CD14-positive monocyte (primary cell): ENCODE measurements around the gene SMURF2. TPM values are rescaled to one million over a fixed set of nuclear protein-coding genes. Genes with fewer than 3 reads are reported as not detected.

Experiments used
- DNase-seq, 3 donors: peaks; one replicate each; pipeline ENCODE4 v3.0.0-alpha.2; 2011 to 2022
- H2AFZ ChIP-seq: 2 replicates; pipeline ENCODE4 v1.6.0; 2012; ENCODE audit warnings: mild to moderate bottlenecking, low read depth, low read length, inconsistent platforms; ENCODE audit not compliant: insufficient read depth, poor library complexity, severe bottlenecking
- H3K27ac ChIP-seq, 2 donors: 1 replicate in 1 of 2; 2 replicates in 1 of 2; pipeline ENCODE4 v1.5.1; 2012 to 2013; ENCODE audit warnings: low read length in 2 of 2, control low read depth in 1 of 2, inconsistent platforms in 1 of 2, low read depth in 1 of 2, mild to moderate bottlenecking in 1 of 2
- H3K27me3 ChIP-seq, 2 donors: one replicate each; pipeline versions ENCODE4 v1.6.0 to v1.6.1; 2011 to 2013; ENCODE audit warnings: low read length in 2 of 2; ENCODE audit not compliant: control insufficient read depth in 2 of 2, insufficient read depth in 2 of 2
- H3K36me3 ChIP-seq, 2 donors: replicated peaks in 1 of 2; 1 replicate in 1 of 2; 2 replicates in 1 of 2; pipeline versions ENCODE4 v1.5.1 to v1.6.1; 2012 to 2013; ENCODE audit warnings: low read length in 2 of 2, control low read depth in 1 of 2, inconsistent platforms in 1 of 2, mild to moderate bottlenecking in 1 of 2; ENCODE audit not compliant: insufficient read depth in 2 of 2, control insufficient read depth in 1 of 2
- H3K4me1 ChIP-seq, 2 donors: 1 replicate in 1 of 2; 2 replicates in 1 of 2; pipeline versions ENCODE4 v1.5.1 to v1.6.1; 2012 to 2013; ENCODE audit warnings: low read length in 2 of 2, control low read depth in 1 of 2, inconsistent platforms in 1 of 2, mild to moderate bottlenecking in 1 of 2, moderate library complexity in 1 of 2; ENCODE audit not compliant: insufficient read depth in 2 of 2, control insufficient read depth in 1 of 2
- H3K4me2 ChIP-seq: replicated peaks from 2 replicates; pipeline ENCODE3; 2012; ENCODE audit warnings: low read length, moderate library complexity, mild to moderate bottlenecking; ENCODE audit not compliant: poor library complexity, severe bottlenecking; ENCODE audit errors: extremely low read depth
- H3K4me3 ChIP-seq, 3 experiments: fragments of 200-600 bp in 1 of 3; sonication (generic) in 1 of 3; replicated peaks in 1 of 3; 1 replicate in 2 of 3; 2 replicates in 1 of 3; pipeline ENCODE4 v1.5.1; 2011 to 2013; ENCODE audit warnings: low read length in 3 of 3, mild to moderate bottlenecking in 3 of 3, control low read depth in 2 of 3, low read depth in 2 of 3, inconsistent platforms in 1 of 3, moderate library complexity in 1 of 3
- H3K79me2 ChIP-seq: 2 replicates; pipeline ENCODE4 v1.6.0; 2012; ENCODE audit warnings: mild to moderate bottlenecking, control low read depth, inconsistent platforms, low read length, moderate library complexity; ENCODE audit not compliant: insufficient read depth
- H3K9ac ChIP-seq: 2 replicates; pipeline ENCODE4 v1.6.0; 2017; ENCODE audit warnings: low read length, mild to moderate bottlenecking; ENCODE audit not compliant: insufficient read depth, poor library complexity, severe bottlenecking
- H3K9me3 ChIP-seq, 2 donors: replicated peaks in 1 of 2; 1 replicate in 1 of 2; 2 replicates in 1 of 2; pipeline versions ENCODE4 v1.5.1 to v1.6.1; 2012 to 2013; ENCODE audit warnings: low read length in 2 of 2, control low read depth in 1 of 2; ENCODE audit not compliant: control insufficient read depth in 1 of 2, insufficient read depth in 1 of 2
- H4K20me1 ChIP-seq: 2 replicates; pipeline ENCODE4 v1.6.0; 2012; ENCODE audit warnings: mild to moderate bottlenecking, low read length, control low read depth, moderate library complexity; ENCODE audit not compliant: insufficient read depth
- H3K27ac Mint-ChIP-seq, 7 donors: one replicate each; pipeline ENCODE4 v1.8.0; 2020; ENCODE audit warnings: mild to moderate bottlenecking in 7 of 7, mixed read lengths in 7 of 7, moderate library complexity in 6 of 7, inconsistent platforms in 2 of 7
- H3K27me3 Mint-ChIP-seq, 3 donors: one replicate each; pipeline ENCODE4 v1.8.0; 2021 to 2022; ENCODE audit warnings: low read depth in 3 of 3, mild to moderate bottlenecking in 3 of 3, mixed read lengths in 3 of 3, moderate library complexity in 3 of 3, inconsistent platforms in 1 of 3
- H3K36me3 Mint-ChIP-seq, 2 donors: one replicate each; pipeline ENCODE4 v1.8.0; 2020; ENCODE audit warnings: mixed read lengths in 2 of 2, inconsistent platforms in 1 of 2, mild to moderate bottlenecking in 1 of 2
- H3K4me1 Mint-ChIP-seq: one replicate; pipeline ENCODE4 v1.8.0; 2020; ENCODE audit warnings: mild to moderate bottlenecking, mixed read lengths
- H3K4me3 Mint-ChIP-seq, 2 donors: one replicate each; pipeline ENCODE4 v1.8.0; 2020; ENCODE audit warnings: mild to moderate bottlenecking in 2 of 2, mixed read lengths in 2 of 2, moderate library complexity in 1 of 2
- H3K9me3 Mint-ChIP-seq, 7 donors: one replicate each; pipeline ENCODE4 v1.8.0; 2020 to 2022; ENCODE audit warnings: mixed read lengths in 7 of 7, mild to moderate bottlenecking in 6 of 7, moderate library complexity in 6 of 7, inconsistent platforms in 2 of 7
- WGBS: methylation state at CpG from one replicate; pipeline ENCODE4 v1.1.5; 2013; ENCODE audit warnings: missing lambda C conversion rate; ENCODE audit not compliant: insufficient coverage; 5-methylcytosine and 5-hydroxymethylcytosine counted together
- intact Hi-C, 2 donors: fragments of 100-400 bp; cut with micrococcal nuclease; formaldehyde crosslinking; loops; one replicate each; pipeline versions ENCODE4 v1.15.0 to v1.15.1; 2023
- polyA plus RNA-seq, 3 donors: library from polyadenylated mRNA; depleted of rRNA in 1 of 3; unstranded in 2 of 3; stranded (reverse) in 1 of 3; fragments of 300-500 nt in 2 of 3; fragments of >200 nt in 1 of 3; fragmentation: Illumina TruSeq in 2 of 3; gene quantifications; 1 replicate in 2 of 3; 2 replicates in 1 of 3; pipeline ENCODE4 v1.2.3, GENCODE V29; 2012 to 2021
- TF ChIP-seq, protein P1 (sequence below): fragments of 200-600 bp; IDR thresholded peaks from one replicate; pipeline ENCODE4 v1.8.0; 2022; ENCODE audit warnings: antibody characterized with exemption, mild to moderate bottlenecking

The SMURF2 gene
- polyA plus RNA-seq, 3 donors = 2.2 to 12.9 (median 4.5) TPM

DNA sequence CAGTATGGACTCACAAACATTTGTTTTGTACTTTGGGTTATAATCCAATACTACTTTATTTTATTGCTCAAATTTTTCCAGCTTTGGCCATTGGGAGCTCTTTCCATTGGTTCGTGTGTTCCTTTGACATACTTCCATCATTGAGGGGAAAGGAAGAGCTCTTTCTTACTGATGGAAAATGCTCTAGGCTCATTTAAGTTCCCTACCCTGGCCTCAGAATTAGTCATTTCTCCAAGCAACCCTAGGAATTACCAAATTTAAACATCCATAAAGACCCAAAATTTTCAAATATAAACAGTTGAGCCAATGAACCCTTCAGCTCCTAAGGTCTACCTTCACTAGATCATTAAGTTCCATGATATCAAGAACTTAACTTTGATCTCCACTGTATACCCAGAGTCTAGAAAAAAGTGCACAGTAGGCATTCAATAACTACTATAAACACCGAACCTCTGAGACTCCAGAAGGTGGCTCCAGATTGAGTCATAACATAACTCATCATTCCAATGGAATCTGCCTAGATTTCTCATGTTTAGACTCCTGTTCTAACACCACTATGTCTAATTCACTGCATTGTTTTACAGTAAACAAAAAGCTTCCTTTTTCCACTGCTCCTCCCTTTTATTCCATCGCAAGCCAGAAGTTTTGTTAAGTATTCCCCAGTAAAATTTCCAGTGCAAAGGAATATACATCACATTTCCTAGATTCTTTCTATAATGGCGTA is 39.0 kb downstream of the SMURF2 start:
- peaks cover 2 to 17% of the 10 kb centered on the region in 2 donors for H3K36me3 ChIP-seq
- H3K9me3 Mint-ChIP-seq = peaks cover 0 to 2% (median 0%) of the 10 kb centered on the region in 7 donors
- peaks cover 14% of the 10 kb centered on the region for H3K4me1 Mint-ChIP-seq
- DNase-seq = no peak
- intact Hi-C loops = no loop called here
- TF ChIP-seq, protein P1, sequence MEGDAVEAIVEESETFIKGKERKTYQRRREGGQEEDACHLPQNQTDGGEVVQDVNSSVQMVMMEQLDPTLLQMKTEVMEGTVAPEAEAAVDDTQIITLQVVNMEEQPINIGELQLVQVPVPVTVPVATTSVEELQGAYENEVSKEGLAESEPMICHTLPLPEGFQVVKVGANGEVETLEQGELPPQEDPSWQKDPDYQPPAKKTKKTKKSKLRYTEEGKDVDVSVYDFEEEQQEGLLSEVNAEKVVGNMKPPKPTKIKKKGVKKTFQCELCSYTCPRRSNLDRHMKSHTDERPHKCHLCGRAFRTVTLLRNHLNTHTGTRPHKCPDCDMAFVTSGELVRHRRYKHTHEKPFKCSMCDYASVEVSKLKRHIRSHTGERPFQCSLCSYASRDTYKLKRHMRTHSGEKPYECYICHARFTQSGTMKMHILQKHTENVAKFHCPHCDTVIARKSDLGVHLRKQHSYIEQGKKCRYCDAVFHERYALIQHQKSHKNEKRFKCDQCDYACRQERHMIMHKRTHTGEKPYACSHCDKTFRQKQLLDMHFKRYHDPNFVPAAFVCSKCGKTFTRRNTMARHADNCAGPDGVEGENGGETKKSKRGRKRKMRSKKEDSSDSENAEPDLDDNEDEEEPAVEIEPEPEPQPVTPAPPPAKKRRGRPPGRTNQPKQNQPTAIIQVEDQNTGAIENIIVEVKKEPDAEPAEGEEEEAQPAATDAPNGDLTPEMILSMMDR = no peak
- no peak overlapping the region for H3K4me3 ChIP-seq
- H3K4me3 Mint-ChIP-seq = no peak overlapping the region
- no peaks in the 10 kb centered on the region for H3K9me3 ChIP-seq
- H2AFZ ChIP-seq = no peak overlapping the region
- peaks cover 82% of the 10 kb centered on the region for H3K79me2 ChIP-seq
- H3K4me1 ChIP-seq = peaks cover 0 to 6% of the 10 kb centered on the region in 2 donors
- H3K27me3 Mint-ChIP-seq = no peaks in the 10 kb centered on the region
- H3K27ac Mint-ChIP-seq = no peak overlapping the region
- no peaks in the 10 kb centered on the region for H3K27me3 ChIP-seq
- WGBS = 100% methylated on average over 1 of the region's 4 CpGs
- no peak overlapping the region for H3K4me2 ChIP-seq
- peaks cover 86% of the 10 kb centered on the region for H4K20me1 ChIP-seq
- H3K9ac ChIP-seq = no peak overlapping the region
- H3K36me3 Mint-ChIP-seq = peaks cover 0 to 11% of the 10 kb centered on the region in 2 donors
- no peak overlapping the region for H3K27ac ChIP-seq

DNA sequence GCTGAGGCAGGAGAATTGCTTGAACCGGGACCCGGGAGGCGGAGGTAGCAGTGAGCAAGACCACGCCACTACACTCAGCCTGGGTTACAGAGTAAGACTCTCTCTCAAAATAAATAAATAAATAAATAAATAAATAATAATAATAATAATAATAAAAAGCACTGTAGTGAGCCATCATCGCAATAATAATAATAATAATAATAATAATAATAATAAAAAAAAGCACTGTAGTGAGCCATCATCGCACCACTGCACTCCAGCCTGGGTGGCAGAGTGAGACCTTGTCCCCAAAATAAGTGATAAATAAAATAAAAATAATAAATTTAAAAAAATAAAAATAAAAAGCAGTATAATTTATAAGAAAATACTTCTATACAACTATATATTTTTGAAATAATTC is 40.3 kb downstream of the SMURF2 start:
- Histone ChIP-seq H3K4me1 (peaks cover 0 to 6% of the 10 kb centered on the region in 2 donors), H2AFZ (no peak overlapping the region), H3K27ac (no peak overlapping the region), H3K9ac (no peak overlapping the region), H3K36me3 (peaks cover 2 to 17% of the 10 kb centered on the region in 2 donors), H3K9me3 (no peaks in the 10 kb centered on the region), H3K27me3 (no peaks in the 10 kb centered on the region), H3K79me2 (peaks cover 82% of the 10 kb centered on the region), H4K20me1 (peaks cover 84% of the 10 kb centered on the region), H3K4me3 (no peak overlapping the region), H3K4me2 (no peak overlapping the region)
- Mint-ChIP-seq H3K27ac (no peak overlapping the region), H3K27me3 (no peaks in the 10 kb centered on the region), H3K36me3 (peaks cover 0 to 14% of the 10 kb centered on the region in 2 donors), H3K4me3 (no peak overlapping the region), H3K9me3 (peaks cover 0 to 2% (median 0%) of the 10 kb centered on the region in 7 donors), H3K4me1 (peaks cover 12% of the 10 kb centered on the region)
- WGBS = 100% methylated on average over 2 of the region's 6 CpGs
- no peak for DNase-seq
- TF ChIP-seq, protein P1 = no peak
- intact Hi-C loops = no loop called here
